HG02970 (cell line): ENCODE results near the gene ANKRD16.
A peak's percentile ranks its signal among the peaks of the same experiment; 100 is the strongest.
"Not testable (repeated sequence)": the region's sequence is repeated elsewhere in the genome, so short reads cannot be mapped to it uniquely, and the experiment has no call there.

Experiments
- ATAC-seq: cut with Tn5 transposase; IDR thresholded peaks from one replicate; pipeline ENCODE4 v1.9.1; 2021; ENCODE audit warnings: mild to moderate bottlenecking, moderate library complexity, moderate number of reproducible peaks; ENCODE audit not compliant: unreplicated experiment, low FRiP score

ANKRD16 gene

DNA sequence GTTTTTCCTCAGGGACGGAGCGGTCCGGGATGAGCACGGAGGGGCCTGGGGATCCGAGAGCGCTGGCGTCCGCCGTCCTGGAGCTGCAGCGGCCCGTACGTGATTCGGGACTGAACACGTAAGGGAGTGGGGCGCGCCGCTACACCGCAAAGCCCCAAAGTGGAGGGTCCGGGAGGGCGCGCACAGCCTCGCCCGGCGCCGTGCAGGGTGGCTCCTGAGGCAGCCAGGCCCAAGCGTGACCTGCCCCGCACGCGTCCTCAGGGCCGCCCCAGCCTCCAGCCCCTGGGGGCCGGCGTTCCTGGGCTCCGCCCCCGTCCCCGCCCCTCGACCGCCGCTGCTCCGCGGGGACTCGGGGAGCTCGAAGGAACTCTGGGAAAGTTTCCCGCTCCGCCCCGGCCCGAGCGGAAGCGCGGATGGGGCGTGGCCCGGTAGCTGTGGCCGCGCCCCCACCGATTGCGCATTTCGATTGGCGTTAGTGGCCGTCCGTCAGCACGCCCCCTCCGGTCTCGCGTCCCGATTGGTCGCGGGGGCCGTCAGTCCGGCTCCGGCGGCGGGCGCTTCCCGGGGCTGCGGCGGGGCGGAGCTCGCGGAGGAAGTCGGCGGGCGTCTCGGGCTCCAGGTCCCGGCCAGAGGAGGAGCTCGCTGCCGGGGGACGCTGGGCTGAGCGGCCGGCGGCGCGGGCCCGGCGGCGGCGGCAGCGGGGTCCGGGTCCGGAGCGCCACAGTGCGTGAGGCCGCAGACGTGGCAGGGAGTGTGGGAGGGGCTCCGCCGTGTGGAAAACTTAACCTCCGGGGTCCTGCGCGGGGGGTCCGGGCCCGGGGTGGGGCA, at the start of gene ANKRD16, which contains the start of gene FBH1:
TSS of gene ANKRD16 (minus strand) at position 270 of the 828 bp plus-strand sequence. CDS start 539 bp downstream, outside the sequence.
TSS of gene FBH1 (plus strand) at position 620 of the 828 bp plus-strand sequence. CDS start at position 723, 103 bp downstream.
- ATAC-seq = peak; percentile 85

- ATAC-seq = no peak
Observed at GRCh38 chr10:5938291-5938690, 48.6 kb upstream of the ANKRD16 start.

GRCh38 chr10:5937016-5937415, 47.3 kb upstream of the ANKRD16 start:
- ATAC-seq = no peak

- no peak for ATAC-seq
Observed at GRCh38 chr10:5935628-5936027, 45.9 kb upstream of the ANKRD16 start.

DNA sequence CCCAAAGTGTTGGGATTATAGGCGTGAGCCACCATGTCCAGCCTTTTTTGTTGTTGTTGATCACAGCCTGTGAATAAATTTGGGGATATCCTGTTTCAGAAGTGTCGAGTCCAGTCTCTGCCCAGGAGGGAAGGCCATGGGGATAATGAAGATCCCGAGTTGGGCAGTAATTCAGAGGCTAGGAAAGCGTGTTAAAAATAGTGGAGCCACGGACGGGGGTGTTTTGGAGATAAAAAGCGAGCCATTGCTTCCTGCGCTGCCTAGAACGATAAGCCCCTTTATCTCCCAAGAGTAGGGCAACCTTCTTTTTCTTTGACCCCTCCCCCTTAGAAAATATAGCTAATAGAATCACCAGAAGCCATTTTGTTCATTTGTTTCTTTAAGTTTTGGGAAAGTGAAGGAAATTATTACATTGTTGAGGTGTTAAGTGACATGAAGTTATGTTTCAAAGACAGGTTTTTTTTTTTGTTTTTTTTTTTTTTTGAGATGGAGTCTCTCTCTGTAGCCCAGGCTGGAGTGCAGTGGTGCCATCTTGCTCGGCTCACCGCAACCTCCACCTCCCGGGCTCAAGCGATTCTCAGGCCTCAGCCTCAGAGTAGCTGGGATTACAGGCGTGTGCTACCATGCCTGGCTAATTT, 44.3 kb upstream of the ANKRD16 start:
- no peak for ATAC-seq

- no peak for ATAC-seq
Observed at GRCh38 chr10:5932345-5932744, 42.7 kb upstream of the ANKRD16 start.

DNA sequence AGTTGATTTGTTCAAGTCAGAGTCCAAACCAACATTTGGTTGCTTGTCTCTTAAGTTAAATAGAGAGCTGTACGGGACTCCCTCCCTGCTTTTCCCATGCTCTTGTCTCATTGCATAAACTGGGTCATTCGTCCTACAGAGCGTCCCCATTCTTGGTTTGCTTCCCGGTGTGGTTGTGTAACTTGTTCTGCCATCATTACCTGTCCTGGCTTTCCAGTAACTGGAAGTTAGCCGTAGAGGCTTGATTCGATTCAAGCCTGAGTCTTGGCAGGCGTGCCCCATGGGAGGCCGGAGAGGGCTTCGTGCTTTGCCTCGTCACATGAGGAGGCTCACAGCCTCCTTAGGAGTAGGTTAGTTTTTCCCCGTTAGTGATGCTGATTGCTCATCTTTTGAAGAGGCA, 40.6 kb upstream of the ANKRD16 start:
- ATAC-seq = no peak

DNA sequence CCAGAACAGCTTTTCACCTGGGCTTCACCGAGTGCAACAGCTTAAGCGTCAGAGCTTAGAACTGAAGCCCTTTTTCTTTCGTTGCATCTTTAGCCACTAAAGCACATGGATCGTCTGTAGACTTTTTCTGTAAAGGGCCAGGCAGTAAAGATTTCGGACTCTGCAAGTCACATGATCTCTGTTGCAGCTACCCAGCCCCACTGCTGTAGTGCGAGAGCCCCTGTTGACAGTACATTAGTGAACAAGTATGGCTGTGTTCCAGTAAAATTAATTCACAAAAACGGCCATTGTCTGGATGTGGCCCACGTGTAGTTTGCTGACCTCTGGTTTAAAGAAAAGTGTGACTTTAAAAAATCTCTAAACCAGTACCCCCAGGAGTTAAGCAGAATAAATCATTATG, 39.7 kb upstream of the ANKRD16 start:
- no peak for ATAC-seq

- ATAC-seq = no peak
Observed at GRCh38 chr10:5927306-5927705, 37.6 kb upstream of the ANKRD16 start.

GRCh38 chr10:5924889-5925288, 35.2 kb upstream of the ANKRD16 start:
- no peak for ATAC-seq

DNA sequence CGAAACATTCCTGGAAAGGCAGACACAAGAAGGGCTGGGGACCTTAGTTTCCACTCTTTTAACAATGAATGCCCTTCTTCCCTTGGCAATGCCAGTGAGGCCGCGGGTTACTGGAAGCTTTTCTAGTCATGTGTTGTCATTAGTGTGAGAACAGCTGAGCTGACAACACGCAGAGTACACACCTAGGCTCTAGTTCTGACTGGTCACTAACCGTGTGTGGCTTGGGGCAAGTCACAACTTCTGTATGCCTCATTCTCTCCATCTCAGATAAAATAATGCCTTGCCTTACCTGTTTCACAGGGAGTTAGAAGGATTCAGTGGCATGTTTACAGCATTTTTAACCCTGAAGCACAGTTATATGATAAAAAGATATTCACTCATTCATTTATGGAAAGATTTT, 32.1 kb upstream of the ANKRD16 start:
- no peak for ATAC-seq

- no peak for ATAC-seq
Observed at GRCh38 chr10:5919568-5919967, 29.9 kb upstream of the ANKRD16 start.

DNA sequence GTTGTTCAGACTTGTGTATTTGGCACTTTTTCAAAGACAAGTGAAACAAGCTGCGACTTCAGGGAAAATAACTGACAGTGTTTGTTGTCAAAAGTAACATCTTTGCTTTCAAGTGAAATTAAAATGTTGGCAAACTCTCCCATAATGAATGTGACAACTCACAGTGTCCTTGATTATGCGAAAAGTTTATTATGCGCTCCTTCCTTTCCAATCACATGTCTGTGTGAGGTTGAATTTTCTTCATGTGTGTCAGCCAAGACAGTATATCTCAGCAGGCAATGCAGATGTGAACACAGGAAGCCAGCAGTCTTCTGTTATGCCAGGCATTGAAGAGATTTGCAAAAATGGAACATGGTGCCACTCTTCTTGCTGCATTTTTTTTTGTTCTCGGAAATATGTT, 29.1 kb upstream of the ANKRD16 start:
- ATAC-seq = no peak

DNA sequence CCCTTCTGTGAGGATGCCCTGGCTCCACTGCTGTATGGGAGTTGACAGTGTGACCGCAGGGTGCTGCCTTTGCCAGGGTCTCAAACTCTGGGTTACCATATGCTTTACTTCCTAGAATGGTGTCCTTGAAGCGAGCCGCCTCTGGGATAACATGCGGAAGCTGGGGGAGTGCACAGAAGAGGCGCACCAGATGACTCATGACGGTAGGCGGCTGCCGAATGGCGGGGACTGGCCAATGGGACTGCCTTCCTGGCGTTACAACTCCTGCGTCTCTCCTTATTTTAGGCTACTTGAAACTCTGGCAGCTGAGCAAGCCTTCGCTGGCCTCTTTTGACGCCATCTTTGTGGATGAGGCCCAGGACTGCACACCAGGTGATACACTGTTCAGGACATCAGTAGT, 27.6 kb upstream of the ANKRD16 start:
- ATAC-seq = no peak

DNA sequence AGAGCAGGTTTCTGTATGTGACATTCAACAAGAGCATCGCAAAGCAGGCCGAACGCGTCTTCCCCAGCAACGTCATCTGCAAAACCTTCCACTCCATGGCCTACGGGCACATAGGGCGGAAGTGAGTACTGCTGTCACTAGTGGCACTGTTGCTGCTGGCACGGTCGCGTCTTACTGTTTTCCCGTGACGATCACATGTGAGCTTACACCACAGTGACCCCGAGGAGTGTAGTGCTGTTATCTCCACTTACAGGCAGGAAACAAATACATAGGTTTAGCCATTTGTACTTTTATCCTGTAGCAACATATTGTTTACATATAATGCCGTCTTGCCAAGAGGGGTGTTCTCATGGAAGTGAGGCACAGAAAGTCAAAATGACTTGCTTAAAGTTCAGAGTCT, 25.8 kb upstream of the ANKRD16 start:
- ATAC-seq = no peak

DNA sequence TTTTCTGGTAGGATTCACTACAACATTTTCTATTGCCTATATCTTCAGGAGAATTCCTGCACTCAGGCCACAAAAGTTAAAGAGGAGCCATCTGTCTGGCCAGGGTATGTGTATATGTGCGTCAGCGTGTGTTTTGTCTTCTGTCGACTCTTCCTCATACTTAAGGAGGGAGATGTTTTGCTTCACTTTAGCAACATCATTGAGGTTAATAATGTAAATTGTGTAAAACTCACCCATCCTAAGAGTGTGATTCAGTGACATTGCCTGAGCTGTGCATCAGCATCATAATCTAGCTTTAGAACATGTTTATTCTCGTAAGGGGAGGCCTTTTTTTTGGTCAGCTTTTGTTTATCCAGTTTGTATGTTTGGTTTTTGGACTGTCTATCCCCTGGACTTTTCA, 24.0 kb upstream of the ANKRD16 start:
- ATAC-seq = no peak

DNA sequence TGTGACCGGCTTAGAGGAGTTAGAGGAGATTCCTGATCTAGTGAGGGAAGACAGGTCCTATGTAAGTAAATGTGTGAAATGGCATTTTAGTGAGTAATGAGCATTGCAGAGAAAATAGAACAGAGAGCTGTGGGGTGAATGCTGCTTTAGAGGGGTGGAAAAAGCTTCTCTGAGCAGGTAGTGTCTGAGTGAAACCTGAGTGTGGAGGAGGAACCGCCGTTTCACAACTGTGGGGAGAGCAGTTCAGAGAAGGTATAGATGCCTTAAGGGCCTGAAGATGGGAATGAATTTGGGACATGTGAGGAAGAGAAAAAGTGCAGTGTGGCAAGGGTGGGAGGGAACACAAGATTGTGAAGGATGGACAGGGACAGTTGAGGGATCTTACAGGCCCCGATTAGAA, 22.0 kb upstream of the ANKRD16 start:
- ATAC-seq = no peak

DNA sequence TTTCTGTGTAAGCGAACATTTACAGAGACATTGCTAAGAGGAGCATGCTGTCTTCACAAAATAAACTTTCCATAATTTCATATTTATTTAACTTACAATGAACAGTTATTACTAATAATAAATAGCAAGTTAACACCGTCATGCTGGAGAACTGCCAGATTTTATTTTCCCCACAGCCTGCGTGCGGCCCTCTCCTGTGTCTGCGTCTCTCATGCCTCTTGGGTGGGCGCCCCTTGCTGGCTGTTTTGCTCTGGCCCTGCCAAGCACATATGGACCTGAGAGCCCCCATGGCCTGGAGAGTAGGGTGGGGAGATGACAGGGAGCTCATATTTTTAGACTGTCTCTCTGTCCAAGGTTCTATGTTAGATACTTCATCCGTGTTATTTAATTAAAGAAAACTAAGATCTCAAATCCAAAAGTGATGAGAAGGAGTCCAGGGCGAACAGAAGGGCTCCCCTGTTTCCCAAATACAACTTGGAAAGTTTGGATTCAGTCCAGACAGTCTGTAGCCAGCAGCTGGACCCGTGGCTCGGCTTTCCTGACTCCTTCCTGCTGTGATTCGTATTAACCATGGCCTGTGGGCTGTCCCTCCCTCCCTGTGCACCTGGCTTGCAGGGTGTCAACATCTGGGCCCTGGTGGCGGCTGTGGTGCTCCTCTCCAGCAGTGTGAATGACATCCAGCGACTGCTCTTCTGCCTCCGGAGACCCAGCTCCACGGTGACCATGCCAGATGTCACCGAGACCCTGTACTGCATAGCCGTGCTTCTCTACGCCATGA, 20.8 kb upstream of the ANKRD16 start:
- no peak for ATAC-seq

DNA sequence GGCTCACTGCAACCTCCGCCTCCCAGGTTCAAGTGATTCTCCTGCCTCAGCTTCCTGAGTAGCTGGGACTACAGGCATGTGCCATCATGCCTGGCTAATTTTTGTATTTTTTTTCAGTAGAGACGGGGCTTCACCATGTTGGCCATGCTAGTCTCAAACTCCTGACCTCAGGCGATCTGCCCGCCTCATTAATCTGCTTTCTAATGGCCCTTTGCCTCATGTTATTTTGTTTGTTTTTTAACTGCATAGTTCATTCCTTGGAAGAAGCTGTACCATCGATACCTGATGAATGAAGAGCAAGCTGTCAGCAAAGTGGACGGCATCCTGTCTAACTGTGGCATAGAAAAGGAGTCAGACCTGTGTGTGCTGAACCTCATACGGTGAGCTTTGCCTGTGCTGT, 19.0 kb upstream of the ANKRD16 start:
- not testable (repeated sequence) for ATAC-seq

DNA sequence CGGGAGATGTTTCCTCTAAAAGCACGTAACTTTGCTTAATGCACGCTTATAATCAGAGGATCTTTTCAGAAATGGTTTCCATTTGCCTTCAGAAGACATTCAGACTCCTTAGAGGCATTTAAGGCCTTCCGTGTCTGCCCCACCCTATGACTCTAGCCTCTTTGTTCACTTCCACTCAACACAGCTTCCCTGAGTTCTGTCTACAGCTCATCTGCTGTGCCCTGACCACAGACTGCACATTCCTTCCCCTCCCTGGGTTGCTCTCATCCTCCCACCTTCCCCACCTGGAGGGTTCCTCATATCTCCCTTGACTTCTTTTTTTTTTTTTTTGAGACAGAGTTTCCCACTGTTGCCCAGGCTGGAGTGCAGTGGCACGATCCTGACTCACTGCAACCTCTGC, 17.0 kb upstream of the ANKRD16 start:
- ATAC-seq = no peak

DNA sequence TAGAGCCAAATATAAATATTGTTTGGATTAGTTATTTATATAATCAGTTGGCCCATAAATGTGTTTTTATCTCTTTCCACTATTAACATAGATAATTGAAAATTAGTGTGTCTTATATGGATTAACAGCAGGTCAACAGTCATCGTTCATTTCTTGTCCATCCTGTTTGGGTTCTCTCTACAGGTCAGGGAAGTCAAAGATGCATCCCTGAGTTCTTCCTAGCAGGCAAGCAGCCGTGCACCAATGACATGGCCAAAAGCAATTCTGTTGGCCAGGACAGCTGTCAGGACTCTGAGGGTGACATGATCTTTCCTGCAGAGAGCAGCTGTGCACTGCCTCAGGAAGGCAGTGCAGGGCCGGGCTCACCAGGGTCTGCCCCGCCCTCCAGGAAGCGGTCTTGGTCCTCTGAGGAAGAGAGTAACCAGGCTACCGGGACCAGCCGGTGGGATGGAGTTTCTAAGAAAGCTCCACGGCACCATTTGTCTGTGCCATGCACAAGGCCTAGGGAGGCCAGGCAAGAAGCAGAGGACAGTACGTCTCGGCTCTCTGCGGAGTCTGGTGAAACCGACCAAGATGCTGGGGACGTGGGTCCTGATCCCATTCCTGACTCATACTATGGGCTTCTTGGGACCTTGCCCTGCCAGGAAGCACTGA, 16.3 kb upstream of the ANKRD16 start:
- no peak for ATAC-seq
